HL-60 (cell line): ENCODE results near the gene DND1.

Experiments
- GABPA ChIP-seq: IDR thresholded peaks from 2 replicates; pipeline ENCODE4 v1.6.1; 2012; ENCODE audit warnings: low read depth
- REST ChIP-seq: IDR thresholded peaks from 2 replicates; pipeline ENCODE4 v1.6.1; 2012; ENCODE audit warnings: low read depth; ENCODE audit not compliant: insufficient replicate concordance
- SPI1 ChIP-seq: IDR thresholded peaks from 2 replicates; pipeline ENCODE4 v1.6.1; 2012; ENCODE audit warnings: low read depth, mild to moderate bottlenecking, borderline replicate concordance
- TF ChIP-seq, protein P1 (sequence below): IDR thresholded peaks from one replicate; pipeline ENCODE4 v1.5.1; 2011; ENCODE audit warnings: low read length, control low read depth, inconsistent platforms; ENCODE audit not compliant: insufficient read depth

GRCh38 chr5:140674211-140674610 lies 835 bp upstream of the DND1 start:
- TF ChIP-seq, protein P1, sequence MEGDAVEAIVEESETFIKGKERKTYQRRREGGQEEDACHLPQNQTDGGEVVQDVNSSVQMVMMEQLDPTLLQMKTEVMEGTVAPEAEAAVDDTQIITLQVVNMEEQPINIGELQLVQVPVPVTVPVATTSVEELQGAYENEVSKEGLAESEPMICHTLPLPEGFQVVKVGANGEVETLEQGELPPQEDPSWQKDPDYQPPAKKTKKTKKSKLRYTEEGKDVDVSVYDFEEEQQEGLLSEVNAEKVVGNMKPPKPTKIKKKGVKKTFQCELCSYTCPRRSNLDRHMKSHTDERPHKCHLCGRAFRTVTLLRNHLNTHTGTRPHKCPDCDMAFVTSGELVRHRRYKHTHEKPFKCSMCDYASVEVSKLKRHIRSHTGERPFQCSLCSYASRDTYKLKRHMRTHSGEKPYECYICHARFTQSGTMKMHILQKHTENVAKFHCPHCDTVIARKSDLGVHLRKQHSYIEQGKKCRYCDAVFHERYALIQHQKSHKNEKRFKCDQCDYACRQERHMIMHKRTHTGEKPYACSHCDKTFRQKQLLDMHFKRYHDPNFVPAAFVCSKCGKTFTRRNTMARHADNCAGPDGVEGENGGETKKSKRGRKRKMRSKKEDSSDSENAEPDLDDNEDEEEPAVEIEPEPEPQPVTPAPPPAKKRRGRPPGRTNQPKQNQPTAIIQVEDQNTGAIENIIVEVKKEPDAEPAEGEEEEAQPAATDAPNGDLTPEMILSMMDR: no peak
- TF ChIP-seq SPI1 (no peak), GABPA (no peak), REST (no peak)
